GM23338 (cell line): ENCODE results near the gene NPTXR. TPM values are rescaled to one million over a fixed set of nuclear protein-coding genes. Genes with fewer than 3 reads are reported as not detected.
A peak's percentile ranks its signal among the peaks of the same experiment; 100 is the strongest.

Experiments
- ATAC-seq: fragments of 200-7000 bp; cut with Tn5 transposase; 3 replicates; pipeline ENCODE4 v1.9.1; 2020
- DNase-seq: peaks from one replicate; pipeline ENCODE4 v3.0.0-alpha.2; 2015; ENCODE audit warnings: low spot score
- H2AFZ ChIP-seq: fragments of 200-600 bp; sonication (generic); 2 replicates; pipeline ENCODE4 v1.8.0; 2016; ENCODE audit warnings: antibody characterized with exemption, mild to moderate bottlenecking, moderate library complexity
- H3F3A ChIP-seq: fragments of 200-600 bp; sonication (generic); replicated peaks from 2 replicates; pipeline ENCODE4 v1.8.0; 2017; ENCODE audit warnings: antibody characterized with exemption, mixed run types, low read depth
- H3K27ac ChIP-seq: fragments of 200-600 bp; sonication (generic); 2 replicates; pipeline ENCODE4 v1.6.1; 2016; ENCODE audit warnings: low read depth
- H3K27me3 ChIP-seq: fragments of 200-600 bp; sonication (generic); 2 replicates; pipeline ENCODE4 v1.8.0; 2016; ENCODE audit warnings: mild to moderate bottlenecking, mixed run types, moderate library complexity; ENCODE audit not compliant: insufficient read depth
- H3K36me3 ChIP-seq: fragments of 200-600 bp; sonication (generic); 2 replicates; pipeline ENCODE4 v1.8.0; 2016; ENCODE audit warnings: mild to moderate bottlenecking; ENCODE audit not compliant: insufficient read depth
- H3K4me1 ChIP-seq: fragments of 200-600 bp; sonication (generic); 2 replicates; pipeline ENCODE4 v1.8.0; 2016; ENCODE audit warnings: mild to moderate bottlenecking, moderate library complexity; ENCODE audit not compliant: insufficient read depth
- H3K4me2 ChIP-seq: fragments of 200-600 bp; sonication (generic); 2 replicates; pipeline ENCODE4 v1.7.1; 2017; ENCODE audit warnings: mixed run types
- H3K4me3 ChIP-seq: fragments of 200-600 bp; sonication (generic); 2 replicates; pipeline ENCODE4 v1.6.1; 2016; ENCODE audit warnings: mixed run types
- H3K79me2 ChIP-seq: fragments of 200-600 bp; sonication (generic); replicated peaks from 2 replicates; pipeline ENCODE4 v1.8.0; 2017; ENCODE audit warnings: mild to moderate bottlenecking; ENCODE audit not compliant: insufficient read depth
- H3K9me2 ChIP-seq: fragments of 200-600 bp; sonication (generic); 2 replicates; pipeline ENCODE4 v1.8.0; 2017; ENCODE audit not compliant: insufficient read depth
- H4K20me1 ChIP-seq: fragments of 200-600 bp; sonication (generic); replicated peaks from 2 replicates; pipeline ENCODE4 v1.8.0; 2017; ENCODE audit warnings: mild to moderate bottlenecking; ENCODE audit not compliant: insufficient read depth
- H3K27ac Mint-ChIP-seq: 2 replicates; pipeline ENCODE4 v1.8.0; 2020; ENCODE audit warnings: inconsistent platforms, mild to moderate bottlenecking, moderate library complexity, mixed read lengths
- H3K27me3 Mint-ChIP-seq: 3 replicates; pipeline ENCODE4 v1.8.0; 2022; ENCODE audit warnings: low read depth, mild to moderate bottlenecking, moderate library complexity, mixed read lengths, inconsistent platforms; ENCODE audit not compliant: insufficient read depth, poor library complexity
- H3K36me3 Mint-ChIP-seq: 3 replicates; pipeline ENCODE4 v1.8.0; 2021; ENCODE audit warnings: low read depth, mild to moderate bottlenecking, inconsistent platforms, moderate library complexity, mixed read lengths
- H3K4me1 Mint-ChIP-seq: 3 replicates; pipeline ENCODE4 v1.8.0; 2020; ENCODE audit warnings: mild to moderate bottlenecking, inconsistent platforms, mixed read lengths
- H3K4me3 Mint-ChIP-seq: 3 replicates; pipeline ENCODE4 v1.8.0; 2021; ENCODE audit warnings: moderate library complexity, mild to moderate bottlenecking, inconsistent platforms, mixed read lengths
- H3K9me3 Mint-ChIP-seq: 3 replicates; pipeline ENCODE4 v1.8.0; 2020; ENCODE audit warnings: moderate library complexity, mild to moderate bottlenecking, inconsistent platforms, mixed read lengths
- CREB1 ChIP-seq: fragments of 250-450 bp; sonication (Bioruptor Pico); IDR thresholded peaks from 2 replicates; pipeline ENCODE4 v1.5.0; 2020; ENCODE audit warnings: low read depth, mild to moderate bottlenecking, moderate library complexity
- JUNB ChIP-seq: IDR thresholded peaks from one replicate; pipeline ENCODE4 v1.6.1; 2016; ENCODE audit warnings: antibody characterized with exemption; ENCODE audit not compliant: unreplicated experiment
- NANOG ChIP-seq: IDR thresholded peaks from 2 replicates; pipeline ENCODE4 v1.6.1; 2016; ENCODE audit warnings: antibody characterized with exemption, borderline replicate concordance
- POLR2AphosphoS5 ChIP-seq: IDR thresholded peaks from 2 replicates; pipeline ENCODE4 v1.6.1; 2016; ENCODE audit warnings: antibody characterized with exemption, low read depth
- STAT1 ChIP-seq: IDR thresholded peaks from one replicate; pipeline ENCODE4 v1.6.1; 2016; ENCODE audit warnings: antibody characterized with exemption; ENCODE audit not compliant: unreplicated experiment
- ZNF114 ChIP-seq: fragments of 250-450 bp; sonication (Bioruptor Pico); IDR thresholded peaks from 2 replicates; pipeline ENCODE4 v1.5.0; 2020; ENCODE audit warnings: mild to moderate bottlenecking, moderate library complexity
- polyA plus RNA-seq: library from polyadenylated mRNA; unstranded; fragments of >200 nt; fragmentation: Nextera tagmentation; extraction: Ambion mirVana; gene quantifications from 2 replicates; pipeline ENCODE4 v1.2.1, GENCODE V29; 2016
- total RNA-seq: library from RNA; depleted of rRNA; stranded (reverse); fragments of >200 nt; shearing (Covaris generic); gene quantifications from 2 replicates; pipeline ENCODE4 v1.2.3, GENCODE V29; 2014
- TF ChIP-seq, protein P1 (sequence below): IDR thresholded peaks from one replicate; pipeline ENCODE4 v1.6.1; 2018; ENCODE audit warnings: antibody characterized with exemption; ENCODE audit not compliant: unreplicated experiment
- TF ChIP-seq, protein P2 (sequence below): fragments of 250-450 bp; sonication (Bioruptor Pico); IDR thresholded peaks from 2 replicates; pipeline ENCODE4 v1.5.0; 2020; ENCODE audit warnings: mild to moderate bottlenecking, moderate library complexity
- TF ChIP-seq, protein P3 (sequence below), 2 experiments: fragments of 200-600 bp in 1 of 2; sonication (generic) in 1 of 2; conservative IDR thresholded peaks; 2 replicates each; pipeline versions ENCODE4 v1.5.1 to v1.6.1; 2016 to 2017; ENCODE audit warnings: antibody characterized with exemption in 2 of 2, low read depth in 2 of 2, mild to moderate bottlenecking in 2 of 2, moderate library complexity in 1 of 2

NPTXR gene
- total and polyA plus RNA-seq, 2 experiments from 2014 or later: 0.89 to 13.4 TPM

DNA sequence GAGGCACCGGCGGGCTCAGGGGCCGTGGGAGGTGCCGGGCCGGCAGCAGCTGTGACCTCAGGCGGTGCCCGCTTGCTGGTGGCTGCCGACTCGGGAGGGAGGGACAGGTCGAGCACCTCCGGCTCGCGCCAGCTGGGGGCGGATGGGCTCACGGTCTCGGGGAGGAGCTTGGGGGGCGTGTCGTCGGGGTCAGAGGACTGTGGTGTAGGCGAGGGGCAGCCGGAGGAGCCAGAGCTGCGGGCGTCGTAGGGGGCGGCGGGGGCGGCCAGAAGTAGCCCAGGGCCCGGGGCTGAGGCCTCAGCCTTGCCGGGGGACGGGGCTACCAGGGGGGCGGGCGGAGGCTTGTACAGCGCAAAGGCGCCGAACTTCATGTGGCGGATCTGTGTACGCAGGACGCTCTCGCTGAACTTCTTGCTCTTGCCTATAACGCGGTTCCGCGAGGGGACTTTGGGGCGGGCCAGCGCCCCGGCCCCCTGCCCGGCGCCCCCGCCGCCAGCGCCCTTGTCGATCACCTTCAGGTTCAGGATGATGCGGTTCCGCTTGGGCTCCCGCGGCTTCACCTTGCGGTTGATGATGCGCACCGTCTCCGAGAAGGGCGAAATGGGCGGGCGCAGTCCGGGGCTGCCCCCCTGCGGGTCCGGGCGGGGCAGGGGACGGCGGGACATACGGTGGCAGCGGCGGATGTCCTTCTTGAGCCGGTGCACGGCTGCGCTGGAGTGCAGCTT lies 22.7 kb upstream of the NPTXR start:
- peak overlapping the region; percentile 89 for H3K4me2 ChIP-seq
- H3K9me2 ChIP-seq: no peaks in the 10 kb centered on the region
- Mint-ChIP-seq H3K27ac (no peak overlapping the region), H3K27me3 (peaks cover 6% of the 10 kb centered on the region), H3K4me3 (no peak overlapping the region; the same call in 2 of the 3 replicates), H3K4me1 (peaks cover 53% of the 10 kb centered on the region), H3K36me3 (peaks cover 40% of the 10 kb centered on the region), H3K9me3 (no peaks in the 10 kb centered on the region)
- peaks cover 8% of the 10 kb centered on the region for H3K79me2 ChIP-seq
- ATAC-seq (peak; percentile 48), DNase-seq (peak; percentile 95)
- peak overlapping the region; percentile 68 for H3K4me3 ChIP-seq
- peaks cover 60% of the 10 kb centered on the region for H3K4me1 ChIP-seq
- TF ChIP-seq, protein P1, sequence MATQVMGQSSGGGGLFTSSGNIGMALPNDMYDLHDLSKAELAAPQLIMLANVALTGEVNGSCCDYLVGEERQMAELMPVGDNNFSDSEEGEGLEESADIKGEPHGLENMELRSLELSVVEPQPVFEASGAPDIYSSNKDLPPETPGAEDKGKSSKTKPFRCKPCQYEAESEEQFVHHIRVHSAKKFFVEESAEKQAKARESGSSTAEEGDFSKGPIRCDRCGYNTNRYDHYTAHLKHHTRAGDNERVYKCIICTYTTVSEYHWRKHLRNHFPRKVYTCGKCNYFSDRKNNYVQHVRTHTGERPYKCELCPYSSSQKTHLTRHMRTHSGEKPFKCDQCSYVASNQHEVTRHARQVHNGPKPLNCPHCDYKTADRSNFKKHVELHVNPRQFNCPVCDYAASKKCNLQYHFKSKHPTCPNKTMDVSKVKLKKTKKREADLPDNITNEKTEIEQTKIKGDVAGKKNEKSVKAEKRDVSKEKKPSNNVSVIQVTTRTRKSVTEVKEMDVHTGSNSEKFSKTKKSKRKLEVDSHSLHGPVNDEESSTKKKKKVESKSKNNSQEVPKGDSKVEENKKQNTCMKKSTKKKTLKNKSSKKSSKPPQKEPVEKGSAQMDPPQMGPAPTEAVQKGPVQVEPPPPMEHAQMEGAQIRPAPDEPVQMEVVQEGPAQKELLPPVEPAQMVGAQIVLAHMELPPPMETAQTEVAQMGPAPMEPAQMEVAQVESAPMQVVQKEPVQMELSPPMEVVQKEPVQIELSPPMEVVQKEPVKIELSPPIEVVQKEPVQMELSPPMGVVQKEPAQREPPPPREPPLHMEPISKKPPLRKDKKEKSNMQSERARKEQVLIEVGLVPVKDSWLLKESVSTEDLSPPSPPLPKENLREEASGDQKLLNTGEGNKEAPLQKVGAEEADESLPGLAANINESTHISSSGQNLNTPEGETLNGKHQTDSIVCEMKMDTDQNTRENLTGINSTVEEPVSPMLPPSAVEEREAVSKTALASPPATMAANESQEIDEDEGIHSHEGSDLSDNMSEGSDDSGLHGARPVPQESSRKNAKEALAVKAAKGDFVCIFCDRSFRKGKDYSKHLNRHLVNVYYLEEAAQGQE: no peak
- TF ChIP-seq JUNB: no peak
- TF ChIP-seq, protein P2, sequence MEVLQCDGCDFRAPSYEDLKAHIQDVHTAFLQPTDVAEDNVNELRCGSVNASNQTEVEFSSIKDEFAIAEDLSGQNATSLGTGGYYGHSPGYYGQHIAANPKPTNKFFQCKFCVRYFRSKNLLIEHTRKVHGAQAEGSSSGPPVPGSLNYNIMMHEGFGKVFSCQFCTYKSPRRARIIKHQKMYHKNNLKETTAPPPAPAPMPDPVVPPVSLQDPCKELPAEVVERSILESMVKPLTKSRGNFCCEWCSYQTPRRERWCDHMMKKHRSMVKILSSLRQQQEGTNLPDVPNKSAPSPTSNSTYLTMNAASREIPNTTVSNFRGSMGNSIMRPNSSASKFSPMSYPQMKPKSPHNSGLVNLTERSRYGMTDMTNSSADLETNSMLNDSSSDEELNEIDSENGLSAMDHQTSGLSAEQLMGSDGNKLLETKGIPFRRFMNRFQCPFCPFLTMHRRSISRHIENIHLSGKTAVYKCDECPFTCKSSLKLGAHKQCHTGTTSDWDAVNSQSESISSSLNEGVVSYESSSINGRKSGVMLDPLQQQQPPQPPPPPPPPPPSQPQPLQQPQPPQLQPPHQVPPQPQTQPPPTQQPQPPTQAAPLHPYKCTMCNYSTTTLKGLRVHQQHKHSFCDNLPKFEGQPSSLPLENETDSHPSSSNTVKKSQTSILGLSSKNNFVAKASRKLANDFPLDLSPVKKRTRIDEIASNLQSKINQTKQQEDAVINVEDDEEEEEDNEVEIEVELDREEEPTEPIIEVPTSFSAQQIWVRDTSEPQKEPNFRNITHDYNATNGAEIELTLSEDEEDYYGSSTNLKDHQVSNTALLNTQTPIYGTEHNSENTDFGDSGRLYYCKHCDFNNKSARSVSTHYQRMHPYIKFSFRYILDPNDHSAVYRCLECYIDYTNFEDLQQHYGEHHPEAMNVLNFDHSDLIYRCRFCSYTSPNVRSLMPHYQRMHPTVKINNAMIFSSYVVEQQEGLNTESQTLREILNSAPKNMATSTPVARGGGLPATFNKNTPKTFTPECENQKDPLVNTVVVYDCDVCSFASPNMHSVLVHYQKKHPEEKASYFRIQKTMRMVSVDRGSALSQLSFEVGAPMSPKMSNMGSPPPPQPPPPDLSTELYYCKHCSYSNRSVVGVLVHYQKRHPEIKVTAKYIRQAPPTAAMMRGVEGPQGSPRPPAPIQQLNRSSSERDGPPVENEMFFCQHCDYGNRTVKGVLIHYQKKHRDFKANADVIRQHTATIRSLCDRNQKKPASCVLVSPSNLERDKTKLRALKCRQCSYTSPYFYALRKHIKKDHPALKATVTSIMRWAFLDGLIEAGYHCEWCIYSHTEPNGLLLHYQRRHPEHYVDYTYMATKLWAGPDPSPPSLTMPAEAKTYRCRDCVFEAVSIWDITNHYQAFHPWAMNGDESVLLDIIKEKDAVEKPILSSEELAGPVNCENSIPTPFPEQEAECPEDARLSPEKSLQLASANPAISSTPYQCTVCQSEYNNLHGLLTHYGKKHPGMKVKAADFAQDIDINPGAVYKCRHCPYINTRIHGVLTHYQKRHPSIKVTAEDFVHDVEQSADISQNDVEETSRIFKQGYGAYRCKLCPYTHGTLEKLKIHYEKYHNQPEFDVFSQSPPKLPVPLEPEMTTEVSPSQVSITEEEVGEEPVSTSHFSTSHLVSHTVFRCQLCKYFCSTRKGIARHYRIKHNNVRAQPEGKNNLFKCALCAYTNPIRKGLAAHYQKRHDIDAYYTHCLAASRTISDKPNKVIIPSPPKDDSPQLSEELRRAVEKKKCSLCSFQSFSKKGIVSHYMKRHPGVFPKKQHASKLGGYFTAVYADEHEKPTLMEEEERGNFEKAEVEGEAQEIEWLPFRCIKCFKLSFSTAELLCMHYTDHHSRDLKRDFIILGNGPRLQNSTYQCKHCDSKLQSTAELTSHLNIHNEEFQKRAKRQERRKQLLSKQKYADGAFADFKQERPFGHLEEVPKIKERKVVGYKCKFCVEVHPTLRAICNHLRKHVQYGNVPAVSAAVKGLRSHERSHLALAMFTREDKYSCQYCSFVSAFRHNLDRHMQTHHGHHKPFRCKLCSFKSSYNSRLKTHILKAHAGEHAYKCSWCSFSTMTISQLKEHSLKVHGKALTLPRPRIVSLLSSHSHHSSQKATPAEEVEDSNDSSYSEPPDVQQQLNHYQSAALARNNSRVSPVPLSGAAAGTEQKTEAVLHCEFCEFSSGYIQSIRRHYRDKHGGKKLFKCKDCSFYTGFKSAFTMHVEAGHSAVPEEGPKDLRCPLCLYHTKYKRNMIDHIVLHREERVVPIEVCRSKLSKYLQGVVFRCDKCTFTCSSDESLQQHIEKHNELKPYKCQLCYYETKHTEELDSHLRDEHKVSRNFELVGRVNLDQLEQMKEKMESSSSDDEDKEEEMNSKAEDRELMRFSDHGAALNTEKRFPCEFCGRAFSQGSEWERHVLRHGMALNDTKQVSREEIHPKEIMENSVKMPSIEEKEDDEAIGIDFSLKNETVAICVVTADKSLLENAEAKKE (CRISPR knock-in tag): no peak
- no peak for TF ChIP-seq CREB1
- no peak for TF ChIP-seq ZNF114 (CRISPR knock-in tag)
- TF ChIP-seq STAT1: no peak
- TF ChIP-seq POLR2AphosphoS5: peak; percentile 3
- TF ChIP-seq NANOG: no peak
- TF ChIP-seq, protein P3, sequence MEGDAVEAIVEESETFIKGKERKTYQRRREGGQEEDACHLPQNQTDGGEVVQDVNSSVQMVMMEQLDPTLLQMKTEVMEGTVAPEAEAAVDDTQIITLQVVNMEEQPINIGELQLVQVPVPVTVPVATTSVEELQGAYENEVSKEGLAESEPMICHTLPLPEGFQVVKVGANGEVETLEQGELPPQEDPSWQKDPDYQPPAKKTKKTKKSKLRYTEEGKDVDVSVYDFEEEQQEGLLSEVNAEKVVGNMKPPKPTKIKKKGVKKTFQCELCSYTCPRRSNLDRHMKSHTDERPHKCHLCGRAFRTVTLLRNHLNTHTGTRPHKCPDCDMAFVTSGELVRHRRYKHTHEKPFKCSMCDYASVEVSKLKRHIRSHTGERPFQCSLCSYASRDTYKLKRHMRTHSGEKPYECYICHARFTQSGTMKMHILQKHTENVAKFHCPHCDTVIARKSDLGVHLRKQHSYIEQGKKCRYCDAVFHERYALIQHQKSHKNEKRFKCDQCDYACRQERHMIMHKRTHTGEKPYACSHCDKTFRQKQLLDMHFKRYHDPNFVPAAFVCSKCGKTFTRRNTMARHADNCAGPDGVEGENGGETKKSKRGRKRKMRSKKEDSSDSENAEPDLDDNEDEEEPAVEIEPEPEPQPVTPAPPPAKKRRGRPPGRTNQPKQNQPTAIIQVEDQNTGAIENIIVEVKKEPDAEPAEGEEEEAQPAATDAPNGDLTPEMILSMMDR (conservative IDR thresholded peaks at IDR 0.05; ENCODE audit: low read depth in 2 of 2): peak in 1 of 2 experiments; percentile 51; a peak in 2 of 4 replicates
- 0 out of 2 replicates have a peak, but pooled peaks cover 7% of the 10 kb centered on the region for H3F3A ChIP-seq
- peaks cover 6% of the 10 kb centered on the region; the same call in 1 of the 2 replicates for H3K36me3 ChIP-seq
- no peak overlapping the region for H2AFZ ChIP-seq
- peaks cover 31% of the 10 kb centered on the region for H4K20me1 ChIP-seq
- H3K27ac ChIP-seq: no peak overlapping the region
- H3K27me3 ChIP-seq: no peaks in the 10 kb centered on the region
